Stimulated activated CD8-positive, alpha-beta memory T cell treated with anti-CD3 and anti-CD28 coated beads, Interleukin-12 subunit alpha, Interleukin-12 subunit beta, amount 100 ng/mL, for 1 hour (primary cell): Measurements from ENCODE around the gene KNSTRN.

ENCODE experiments used
- DNase-seq: peaks from one replicate; pipeline ENCODE4 v3.0.0-alpha.2; 2020; ENCODE audit warnings: low read depth

KNSTRN gene

DNA sequence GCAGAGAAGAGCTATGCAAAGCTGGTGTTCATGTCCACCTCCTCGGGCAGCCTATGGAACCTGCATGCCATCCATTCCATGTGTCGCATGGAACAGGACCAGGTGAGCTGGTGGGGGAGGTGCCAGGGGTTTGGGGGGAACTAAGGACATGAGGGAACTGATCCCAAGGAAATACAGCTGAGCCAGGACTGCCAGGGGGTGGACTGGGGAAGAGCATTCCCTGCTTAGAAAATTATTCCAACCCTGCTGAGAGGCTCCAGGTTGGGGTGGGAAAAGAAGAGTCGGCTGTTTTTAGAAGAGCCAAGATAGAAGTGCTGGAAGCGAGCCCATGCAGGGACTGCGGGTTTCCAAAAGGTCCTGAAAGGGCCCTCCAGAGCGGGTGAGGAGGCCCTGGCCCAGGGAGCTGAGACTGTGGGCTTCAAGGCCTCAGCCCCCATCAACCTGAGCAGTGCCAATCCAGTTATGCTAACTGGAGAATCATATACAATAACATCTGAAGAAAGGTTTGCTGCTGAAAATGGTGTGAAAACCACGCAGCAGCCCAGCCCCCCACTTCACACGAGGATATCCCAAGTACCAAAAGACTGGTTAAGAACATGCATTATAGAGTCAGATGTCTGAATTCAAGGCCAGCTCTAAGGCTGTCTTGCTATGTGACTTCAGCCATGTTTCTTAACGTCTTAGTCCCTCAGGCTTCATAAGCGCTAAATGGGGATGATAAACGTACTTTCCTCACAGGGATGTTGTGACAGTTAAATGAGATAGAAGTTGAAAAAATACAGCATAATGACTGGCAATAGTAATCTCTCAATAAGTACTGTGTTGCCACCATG lies 16.7 kb upstream of the KNSTRN start:
- DNase-seq = no peak

DNA sequence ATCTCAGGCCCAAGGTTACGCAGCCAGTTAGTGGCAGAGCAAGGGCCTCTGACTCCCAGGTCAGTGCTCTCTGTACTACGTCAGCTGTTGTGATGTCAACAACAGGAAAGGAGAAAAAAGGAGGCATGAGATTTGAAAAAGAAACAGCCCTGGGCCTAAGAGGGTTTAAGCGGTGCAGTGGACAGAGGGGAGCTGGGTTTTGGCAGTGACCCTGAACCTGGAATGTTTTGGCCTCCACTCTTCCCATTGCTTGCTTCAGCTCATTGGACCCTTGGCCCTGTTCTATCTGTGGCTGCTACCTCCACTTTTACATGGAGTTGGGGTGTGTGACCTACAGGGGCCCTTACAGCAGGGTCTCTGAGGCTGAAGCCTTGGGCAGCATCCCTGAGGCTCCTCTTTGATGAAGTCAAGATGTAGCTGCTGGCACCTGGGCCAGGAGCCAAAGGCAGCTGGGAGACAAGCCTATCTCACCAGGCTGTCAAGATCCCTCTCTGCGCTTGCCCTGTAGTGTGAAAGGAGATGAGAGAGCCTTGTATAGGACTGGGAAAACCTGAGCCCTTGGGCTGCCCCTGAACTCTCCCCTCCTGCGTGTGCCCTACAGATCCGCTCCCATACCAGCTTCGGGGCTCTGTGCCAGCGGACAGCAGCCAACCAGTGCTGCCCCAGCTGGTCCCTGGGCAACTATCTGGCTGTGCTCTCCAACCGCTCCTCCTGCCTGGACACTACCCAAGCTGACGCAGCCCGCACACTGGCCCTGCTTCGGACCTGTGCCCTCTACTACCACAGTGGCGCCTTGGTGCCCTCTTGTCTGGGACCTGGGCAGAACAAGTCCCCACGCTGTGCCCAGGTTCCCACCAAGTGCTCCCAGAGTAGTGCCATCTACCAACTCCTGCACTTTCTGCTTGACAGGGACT lies 15.8 kb upstream of the KNSTRN start:
- DNase-seq = no peak

DNA sequence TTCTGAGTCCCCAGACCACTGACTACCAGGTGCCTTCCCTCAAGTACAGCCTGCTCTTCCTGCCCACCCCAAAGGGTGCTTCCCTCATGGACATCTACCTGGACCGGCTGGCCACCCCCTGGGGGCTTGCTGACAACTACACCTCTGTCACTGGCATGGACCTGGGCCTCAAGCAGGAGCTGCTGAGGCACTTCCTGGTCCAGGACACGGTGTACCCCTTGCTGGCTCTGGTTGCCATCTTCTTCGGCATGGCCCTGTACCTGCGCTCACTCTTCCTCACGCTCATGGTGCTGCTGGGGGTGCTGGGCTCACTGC lies 15.2 kb upstream of the KNSTRN start:
- no peak for DNase-seq

DNA sequence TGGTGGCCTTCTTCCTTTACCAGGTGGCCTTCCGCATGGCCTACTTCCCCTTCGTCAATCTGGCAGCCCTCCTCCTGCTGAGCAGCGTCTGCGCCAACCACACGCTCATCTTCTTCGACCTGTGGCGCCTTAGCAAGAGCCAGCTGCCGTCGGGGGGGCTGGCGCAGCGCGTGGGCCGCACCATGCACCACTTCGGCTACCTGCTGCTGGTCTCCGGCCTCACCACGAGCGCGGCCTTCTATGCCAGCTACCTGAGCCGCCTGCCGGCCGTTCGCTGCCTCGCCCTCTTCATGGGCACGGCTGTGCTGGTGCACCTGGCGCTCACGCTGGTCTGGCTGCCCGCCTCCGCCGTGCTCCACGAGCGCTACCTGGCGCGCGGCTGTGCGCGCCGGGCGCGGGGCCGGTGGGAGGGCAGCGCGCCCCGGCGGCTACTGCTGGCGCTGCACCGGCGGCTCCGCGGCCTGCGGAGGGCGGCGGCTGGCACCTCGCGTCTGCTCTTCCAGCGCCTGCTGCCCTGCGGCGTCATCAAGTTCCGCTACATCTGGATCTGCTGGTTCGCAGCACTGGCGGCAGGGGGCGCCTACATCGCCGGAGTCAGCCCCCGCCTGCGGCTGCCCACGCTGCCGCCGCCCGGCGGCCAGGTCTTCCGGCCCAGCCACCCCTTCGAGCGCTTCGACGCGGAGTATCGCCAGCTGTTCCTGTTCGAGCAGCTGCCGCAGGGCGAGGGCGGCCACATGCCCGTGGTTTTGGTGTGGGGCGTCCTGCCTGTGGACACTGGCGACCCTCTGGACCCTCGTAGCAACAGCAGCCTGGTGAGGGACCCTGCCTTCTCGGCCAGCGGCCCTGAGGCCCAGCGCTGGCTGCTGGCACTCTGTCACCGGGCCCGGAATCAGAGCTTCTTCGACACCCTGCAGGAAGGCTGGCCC lies 14.6 kb upstream of the KNSTRN start:
- peak; percentile 70 for DNase-seq

DNA sequence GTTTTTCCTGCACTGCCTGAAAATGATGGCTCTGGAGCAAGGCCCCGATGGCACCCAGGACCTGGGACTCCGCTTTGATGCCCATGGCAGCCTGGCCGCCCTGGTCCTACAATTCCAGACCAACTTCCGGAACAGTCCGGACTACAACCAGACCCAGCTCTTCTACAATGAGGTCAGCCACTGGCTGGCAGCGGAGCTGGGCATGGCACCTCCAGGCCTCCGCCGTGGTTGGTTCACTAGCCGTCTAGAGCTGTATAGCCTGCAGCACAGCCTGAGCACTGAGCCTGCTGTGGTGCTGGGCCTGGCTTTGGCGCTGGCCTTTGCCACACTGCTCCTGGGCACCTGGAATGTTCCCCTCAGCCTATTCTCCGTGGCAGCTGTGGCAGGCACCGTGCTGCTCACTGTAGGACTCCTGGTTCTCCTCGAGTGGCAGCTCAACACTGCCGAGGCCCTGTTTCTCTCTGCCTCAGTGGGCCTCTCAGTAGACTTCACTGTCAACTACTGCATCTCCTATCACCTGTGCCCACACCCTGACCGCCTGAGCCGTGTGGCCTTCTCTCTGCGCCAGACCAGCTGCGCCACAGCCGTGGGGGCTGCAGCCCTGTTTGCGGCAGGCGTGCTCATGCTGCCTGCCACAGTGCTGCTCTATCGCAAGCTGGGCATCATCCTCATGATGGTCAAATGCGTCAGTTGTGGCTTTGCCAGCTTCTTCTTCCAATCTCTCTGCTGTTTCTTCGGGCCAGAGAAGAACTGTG lies 13.6 kb upstream of the KNSTRN start:
- no peak for DNase-seq

DNA sequence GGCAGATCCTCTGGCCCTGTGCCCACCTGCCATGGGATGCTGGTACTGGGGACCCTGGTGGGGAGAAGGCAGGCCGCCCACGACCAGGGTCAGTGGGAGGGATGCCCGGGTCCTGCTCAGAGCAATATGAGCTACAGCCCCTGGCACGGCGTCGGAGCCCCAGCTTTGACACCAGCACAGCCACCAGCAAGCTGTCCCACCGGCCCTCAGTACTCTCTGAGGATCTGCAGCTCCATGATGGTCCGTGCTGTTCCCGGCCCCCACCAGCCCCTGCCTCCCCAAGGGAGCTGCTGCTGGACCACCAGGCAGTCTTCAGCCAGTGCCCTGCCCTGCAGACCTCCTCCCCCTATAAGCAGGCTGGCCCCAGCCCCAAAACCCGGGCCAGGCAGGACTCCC lies 13.0 kb upstream of the KNSTRN start:
- DNase-seq = no peak

DNA sequence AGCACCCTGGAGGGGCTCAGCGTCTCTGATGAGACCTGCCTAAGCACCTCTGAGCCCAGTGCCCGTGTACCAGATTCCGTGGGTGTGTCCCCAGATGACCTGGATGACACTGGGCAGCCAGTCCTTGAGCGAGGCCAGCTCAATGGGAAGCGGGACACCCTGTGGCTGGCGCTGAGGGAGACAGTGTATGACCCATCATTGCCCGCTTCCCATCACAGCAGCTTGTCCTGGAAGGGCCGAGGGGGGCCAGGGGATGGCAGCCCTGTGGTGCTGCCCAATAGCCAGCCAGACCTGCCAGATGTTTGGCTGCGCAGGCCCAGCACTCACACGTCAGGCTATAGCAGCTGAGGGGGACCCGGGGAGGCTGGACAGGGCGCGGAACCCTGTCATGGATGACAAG lies 12.6 kb upstream of the KNSTRN start:
- DNase-seq = no peak

DNA sequence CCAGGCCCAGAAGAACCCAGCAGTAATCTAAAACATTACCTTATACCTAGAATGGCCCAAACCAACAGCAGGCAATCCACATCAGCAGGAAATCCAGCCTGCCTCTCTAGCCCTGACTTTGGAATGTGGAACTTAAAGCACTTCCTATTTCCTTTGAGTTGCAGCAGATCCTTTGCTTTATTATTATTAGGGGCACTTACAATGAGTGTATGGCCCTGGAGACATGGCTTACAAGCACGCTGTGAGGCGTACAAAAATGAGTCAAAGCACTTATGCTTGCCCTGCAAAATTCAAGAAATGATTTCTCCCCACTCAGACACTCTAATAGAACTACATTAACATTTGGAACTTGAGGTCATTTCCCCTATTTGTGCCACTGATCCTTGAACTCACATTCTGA lies 9.5 kb upstream of the KNSTRN start:
- no peak for DNase-seq

DNA sequence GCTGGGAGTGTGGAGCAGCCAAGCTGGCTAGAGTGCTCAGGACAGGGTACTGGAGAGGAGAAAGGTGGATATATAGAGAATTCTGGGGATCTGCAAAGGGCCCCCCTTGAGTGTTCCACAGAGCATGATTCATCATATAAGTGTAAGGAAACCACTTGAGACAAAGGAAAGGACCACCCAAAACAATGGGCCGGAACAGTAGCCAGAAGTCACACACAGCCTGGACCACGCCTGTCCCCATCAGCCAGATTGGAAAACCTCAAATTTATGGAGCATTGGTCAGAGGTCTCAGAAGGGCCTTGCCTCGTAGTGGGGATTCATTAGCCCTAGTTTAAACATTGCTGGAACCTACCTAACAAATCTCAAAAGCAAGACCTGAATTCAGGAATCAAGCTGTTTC lies 4.9 kb upstream of the KNSTRN start:
- no peak for DNase-seq

DNA sequence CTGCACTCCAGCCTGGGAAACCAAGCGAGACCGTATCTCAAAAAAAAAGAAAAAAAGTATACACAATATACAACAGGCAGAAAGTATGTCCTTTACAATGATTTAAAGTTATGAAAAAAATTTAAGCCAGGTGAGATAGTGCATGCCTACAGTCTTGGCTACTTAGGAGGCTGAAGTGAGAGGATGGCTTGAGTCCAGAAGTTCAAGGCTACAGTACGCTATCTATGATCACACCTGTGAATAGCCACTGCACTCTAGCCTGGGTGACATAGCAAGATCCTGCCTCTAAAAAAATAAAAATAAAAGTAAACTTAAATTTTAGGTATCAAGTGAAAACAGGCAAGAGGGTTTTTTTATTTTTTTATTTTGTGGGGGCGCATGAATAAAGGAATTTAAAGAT lies 3.1 kb upstream of the KNSTRN start:
- no peak for DNase-seq

DNA sequence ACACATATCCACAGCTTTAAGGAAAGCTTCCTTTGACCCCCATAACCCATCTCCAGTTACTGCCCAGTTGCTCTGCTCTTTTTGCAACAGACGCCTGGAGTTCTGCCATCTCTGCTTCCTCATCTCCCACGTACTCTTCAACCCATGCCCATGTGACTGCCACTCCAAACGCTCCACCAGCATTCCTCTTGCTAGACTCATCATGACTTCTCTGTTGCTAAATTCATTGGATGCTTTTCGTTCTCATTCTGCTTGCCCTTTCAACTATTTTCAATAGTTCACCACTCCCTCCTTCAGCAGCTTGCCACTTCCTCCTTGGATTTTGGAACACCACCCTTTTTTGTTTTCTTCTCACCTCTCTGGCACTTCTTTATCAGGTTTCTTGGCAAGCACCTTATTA lies 2.7 kb upstream of the KNSTRN start:
- DNase-seq = no peak

DNA sequence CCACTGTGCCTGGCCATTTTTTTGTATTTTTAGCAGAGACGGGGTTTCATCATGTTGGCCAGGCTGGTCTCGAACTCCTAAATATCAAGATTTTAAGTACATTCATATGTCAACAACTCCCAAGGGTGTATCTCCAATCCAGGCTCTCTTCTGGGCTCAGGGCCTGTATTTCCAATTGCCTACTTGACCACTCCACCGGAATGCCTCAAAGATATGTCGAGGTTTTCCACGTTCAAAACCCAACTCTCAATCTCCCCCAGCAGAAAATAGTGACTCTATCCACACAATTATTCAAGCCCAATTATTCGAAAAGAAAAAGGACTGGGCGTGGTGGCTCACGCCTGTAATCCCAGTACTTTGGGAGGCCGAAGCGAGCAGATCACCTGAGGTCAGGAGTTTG lies 1.9 kb upstream of the KNSTRN start:
- no peak for DNase-seq

DNA sequence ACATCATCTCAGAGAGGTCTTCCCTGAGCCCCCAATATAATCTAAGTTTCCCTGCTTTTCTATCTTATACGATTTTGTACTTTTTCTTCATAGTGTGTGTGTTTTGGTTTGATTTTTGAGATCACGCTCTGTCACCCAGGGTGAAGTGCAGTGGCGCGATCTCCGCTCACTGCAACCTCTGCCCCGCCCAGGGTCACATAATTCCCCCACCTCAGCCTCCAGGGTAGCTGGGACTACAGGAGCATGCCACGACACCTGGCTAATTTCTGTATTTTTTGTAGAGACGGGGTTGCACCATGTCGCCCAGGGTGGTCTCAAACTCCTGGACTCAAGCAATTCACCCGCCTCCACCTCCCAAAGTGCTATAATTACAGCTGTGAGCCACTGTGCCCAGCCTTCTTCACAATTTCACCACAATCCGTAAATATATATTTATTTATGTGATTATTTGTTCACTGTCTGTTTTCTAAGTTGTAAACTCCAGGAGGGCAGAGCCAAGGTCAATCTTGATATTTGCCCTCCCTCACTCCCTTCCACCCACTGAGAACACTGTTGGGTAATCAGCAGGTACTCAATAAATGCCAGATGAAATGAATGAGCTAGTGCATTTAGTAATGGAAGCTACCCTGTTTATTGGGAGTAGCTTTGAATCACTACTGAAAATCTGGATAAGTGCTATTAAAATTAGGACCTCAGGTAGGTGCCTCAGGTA lies 547 bp upstream of the KNSTRN start:
- DNase-seq = no peak

DNA sequence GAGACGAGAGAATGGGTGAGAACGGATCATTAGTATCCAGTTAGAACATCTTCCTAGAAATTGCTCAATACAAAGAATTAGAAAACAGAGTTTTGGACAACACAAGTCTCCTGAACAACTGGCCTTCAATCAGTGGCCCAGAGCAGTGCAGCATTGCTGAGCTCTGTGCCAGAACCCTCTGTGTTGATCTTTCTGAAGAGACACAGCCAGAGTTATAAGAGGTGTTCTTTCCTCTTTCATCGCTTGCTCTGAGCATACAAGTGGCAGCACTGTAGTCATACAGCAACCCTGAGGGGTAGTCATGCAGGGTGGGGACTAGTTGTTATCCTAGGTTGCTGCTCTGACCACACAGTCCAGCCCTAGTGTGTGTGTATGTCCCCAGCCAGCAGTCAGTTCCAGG lies 4.0 kb downstream of the KNSTRN start:
- no peak for DNase-seq

DNA sequence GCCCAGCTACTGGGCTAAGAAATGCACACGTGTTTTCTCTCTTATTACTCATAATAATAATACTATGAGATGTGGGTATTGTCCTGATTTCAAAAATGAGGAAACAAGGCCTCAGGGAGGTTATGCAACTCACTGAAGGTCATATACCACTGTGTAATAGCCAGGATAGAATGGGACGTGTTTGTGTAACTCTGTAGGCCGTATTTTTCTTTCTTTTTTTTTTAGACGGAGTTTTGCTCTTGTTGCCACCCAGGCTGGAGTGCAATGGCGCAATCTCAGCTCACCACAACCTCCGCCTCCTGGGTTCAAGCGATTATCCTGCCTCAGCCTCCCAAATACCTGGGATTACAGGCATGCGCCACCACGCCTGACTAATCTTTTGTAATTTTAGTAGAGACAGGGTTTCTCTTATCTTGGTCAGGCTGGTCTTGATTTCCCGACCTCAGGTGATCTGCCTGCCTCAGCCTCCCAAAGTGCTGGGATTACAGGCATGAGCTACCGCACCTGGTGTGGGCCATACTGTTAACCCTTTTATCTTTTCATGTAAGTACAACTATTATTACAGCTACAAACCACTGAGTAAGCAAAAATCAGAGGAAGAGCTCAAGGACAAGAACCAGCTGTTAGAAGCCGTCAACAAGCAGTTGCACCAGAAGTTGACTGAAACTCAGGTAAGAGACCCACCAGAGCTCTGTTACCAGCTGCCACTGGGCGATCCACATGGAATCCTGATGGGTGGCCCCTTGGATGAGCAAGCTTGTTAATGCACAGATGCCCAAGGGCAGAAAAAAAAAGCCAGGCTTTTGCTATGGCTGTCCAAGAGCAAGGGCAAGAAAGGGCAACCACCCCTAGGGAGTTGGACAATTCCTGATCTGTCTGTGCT lies 6.7 kb downstream of the KNSTRN start:
- DNase-seq = no peak

DNA sequence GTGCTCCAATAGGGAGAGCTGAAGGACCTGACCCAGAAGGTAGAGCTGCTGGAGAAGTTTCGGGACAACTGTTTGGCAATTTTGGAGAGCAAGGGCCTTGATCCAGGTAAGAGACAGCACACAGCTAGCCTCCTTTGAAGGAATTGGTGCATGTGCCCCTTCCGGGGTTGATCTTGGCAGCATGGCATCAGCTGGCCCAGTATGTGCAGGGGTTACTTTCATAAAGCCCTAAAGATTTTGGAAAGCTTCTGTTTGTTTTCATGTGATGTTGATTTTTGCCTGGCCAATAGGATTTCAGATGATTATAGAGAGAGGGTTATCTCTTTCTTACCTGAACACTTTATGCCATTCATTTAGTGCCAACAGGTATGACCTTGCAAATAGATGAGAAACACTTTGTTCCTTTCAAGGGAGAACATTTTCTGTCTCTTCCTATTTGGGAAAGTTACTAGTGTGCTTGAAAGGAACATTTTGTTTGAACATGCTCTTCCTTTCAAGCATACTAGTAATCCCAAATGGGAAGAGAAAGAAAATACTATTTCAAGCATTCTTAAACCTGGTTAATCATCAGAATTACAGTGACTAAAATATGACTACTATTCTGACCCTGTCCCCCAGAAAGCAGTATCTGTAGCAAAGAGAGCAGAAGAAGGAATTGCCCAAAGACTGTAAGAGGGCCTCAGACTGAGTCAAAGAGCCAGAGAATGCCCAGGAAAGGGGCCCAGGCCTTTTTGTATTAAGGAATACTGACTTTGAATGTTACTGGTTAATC lies 7.5 kb downstream of the KNSTRN start:
- no peak for DNase-seq

DNA sequence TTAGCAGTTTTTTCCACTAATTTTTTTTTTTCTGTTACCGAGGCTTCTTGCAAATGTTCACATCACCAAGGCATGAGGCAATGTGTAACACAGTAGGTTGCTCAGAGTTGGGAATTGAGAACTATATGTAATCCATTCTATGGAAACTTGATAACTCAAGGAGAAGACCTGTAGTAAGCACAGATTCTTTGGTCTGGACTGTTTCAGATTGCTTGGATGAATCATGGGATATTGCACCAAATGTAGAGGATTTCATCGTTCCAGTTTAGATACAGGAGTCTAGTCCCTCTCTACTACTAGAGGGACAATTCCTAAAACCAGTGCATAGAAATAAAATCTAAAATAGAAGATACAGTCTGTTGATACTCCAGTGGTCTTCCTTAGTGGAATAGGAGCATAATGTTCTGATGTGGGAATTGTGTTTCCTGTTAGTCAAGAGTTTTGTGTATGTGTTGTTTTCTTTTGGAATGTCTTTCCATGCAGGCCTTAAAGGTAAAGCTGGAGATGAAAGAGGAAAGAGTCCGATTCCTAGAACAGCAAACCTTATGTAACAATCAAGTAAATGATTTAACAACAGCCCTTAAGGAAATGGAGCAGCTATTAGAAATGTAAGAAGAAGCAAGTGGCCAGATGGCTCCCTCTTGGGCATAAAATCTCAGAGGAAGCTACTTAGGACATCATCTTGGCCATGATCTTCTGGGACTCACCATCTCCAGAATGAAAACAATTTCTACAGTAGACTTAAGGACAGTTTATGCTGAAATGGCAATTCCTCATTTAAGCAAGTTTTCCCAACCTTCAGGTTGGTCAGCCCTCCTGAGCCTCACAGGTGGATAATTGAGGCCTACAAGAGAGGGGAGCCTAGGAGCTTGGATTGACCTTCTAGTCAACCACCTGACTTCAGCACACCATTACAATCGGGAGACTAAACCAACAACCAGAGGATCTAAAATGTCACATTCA lies 10.7 kb downstream of the KNSTRN start:
- DNase-seq = no peak
